A673 (cell line): ENCODE measurements around the gene KRT7. TPM values are rescaled to one million over a fixed set of nuclear protein-coding genes. Genes with fewer than 3 reads are reported as not detected.
A peak's percentile ranks its signal among the peaks of the same experiment; 100 is the strongest.

ENCODE experiments used
- BruUV-seq: library from RNA; stranded (reverse); fragments of 400-500 nt; replicated peaks from 2 replicates; lab custom pipeline; 2021; lab: Mats Ljungman, UMichigan
- CTCF ChIA-PET: fragments of 300-600 bp; sonication (Branson Sonifier 250); formaldehyde crosslinking; loops from one replicate; lab custom pipeline; 2022; ENCODE audit warnings: antibody characterized with exemption; lab: Charles Lee
- POLR2A ChIA-PET: fragments of 300-600 bp; sonication (Branson Sonifier 250); formaldehyde crosslinking; loops from one replicate; lab custom pipeline; 2022; ENCODE audit warnings: antibody characterized with exemption; ENCODE audit not compliant: low non-redundant PET; lab: Charles Lee
- DNase-seq: peaks from one replicate; pipeline ENCODE4 v3.0.0-alpha.2; 2015; ENCODE audit warnings: low spot score
- H3K27ac ChIP-seq: fragments of 200-600 bp; sonication (generic); 2 replicates; pipeline ENCODE4 v1.5.1; 2016; ENCODE audit warnings: mixed run types, low read depth, mild to moderate bottlenecking, mixed read lengths, antibody characterized with exemption, low read length; ENCODE audit not compliant: poor library complexity, severe bottlenecking
- H3K27me3 ChIP-seq: fragments of 200-600 bp; sonication (generic); replicated peaks from 2 replicates; pipeline ENCODE4 v1.6.1; 2017; ENCODE audit warnings: mixed run types, low read depth, mild to moderate bottlenecking, mixed read lengths, antibody characterized with exemption, low read length; ENCODE audit not compliant: insufficient read depth, poor library complexity
- H3K36me3 ChIP-seq: fragments of 200-600 bp; sonication (generic); 2 replicates; pipeline ENCODE4 v1.6.1; 2016; ENCODE audit warnings: mixed run types, mild to moderate bottlenecking, mixed read lengths, antibody characterized with exemption, low read length; ENCODE audit not compliant: insufficient read depth, poor library complexity, severe bottlenecking
- H3K4me1 ChIP-seq: fragments of 200-600 bp; sonication (generic); 2 replicates; pipeline ENCODE4 v1.6.1; 2017; ENCODE audit warnings: mixed run types, mild to moderate bottlenecking, mixed read lengths, antibody characterized with exemption, low read length; ENCODE audit not compliant: insufficient read depth, poor library complexity, severe bottlenecking
- H3K4me3 ChIP-seq: fragments of 200-600 bp; sonication (generic); 2 replicates; pipeline ENCODE4 v1.5.1; 2016; ENCODE audit warnings: low read depth, mixed run types, mild to moderate bottlenecking, mixed read lengths, low read length; ENCODE audit not compliant: poor library complexity, severe bottlenecking
- H3K9me3 ChIP-seq: fragments of 200-600 bp; sonication (generic); 2 replicates; pipeline ENCODE4 v1.6.1; 2016; ENCODE audit warnings: mixed run types, low read depth, mild to moderate bottlenecking, mixed read lengths, antibody characterized with exemption, low read length; ENCODE audit not compliant: poor library complexity, severe bottlenecking
- EZH2 ChIP-seq: fragments of 200-600 bp; sonication (generic); IDR thresholded peaks from 2 replicates; pipeline ENCODE4 v1.6.1; 2017; ENCODE audit warnings: borderline replicate concordance, low read depth, mild to moderate bottlenecking, mixed read lengths, antibody characterized with exemption, low read length; ENCODE audit not compliant: poor library complexity, severe bottlenecking
- intact Hi-C: fragments of 100-400 bp; cut with micrococcal nuclease; formaldehyde crosslinking; loops from one replicate; pipeline ENCODE4 v1.10.0; 2022; ENCODE audit not compliant: unreplicated experiment
- total RNA-seq: library from RNA; stranded (reverse); gene quantifications from 2 replicates; pipeline ENCODE4 v1.2.3, GENCODE V29; 2021
- TF ChIP-seq, protein P1 (sequence below): fragments of 300-800, 200-600 bp; sonication (generic); conservative IDR thresholded peaks from 2 replicates; pipeline ENCODE4 v1.5.1; 2017; ENCODE audit warnings: low read depth, mild to moderate bottlenecking, antibody characterized with exemption, low read length, moderate library complexity, mixed read lengths

Gene KRT7
- total RNA-seq, 1 experiment from 2014 or later, result 1.0 TPM

- DNase-seq, result no peak
- Histone ChIP-seq H3K4me3 (no peak overlapping the region), H3K27ac (no peak overlapping the region), H3K9me3 (no peaks in the 10 kb centered on the region), H3K4me1 (peaks cover 24% of the 10 kb centered on the region), H3K36me3 (no peaks in the 10 kb centered on the region), H3K27me3 (no peaks in the 10 kb centered on the region)
- TF ChIP-seq, protein P1, sequence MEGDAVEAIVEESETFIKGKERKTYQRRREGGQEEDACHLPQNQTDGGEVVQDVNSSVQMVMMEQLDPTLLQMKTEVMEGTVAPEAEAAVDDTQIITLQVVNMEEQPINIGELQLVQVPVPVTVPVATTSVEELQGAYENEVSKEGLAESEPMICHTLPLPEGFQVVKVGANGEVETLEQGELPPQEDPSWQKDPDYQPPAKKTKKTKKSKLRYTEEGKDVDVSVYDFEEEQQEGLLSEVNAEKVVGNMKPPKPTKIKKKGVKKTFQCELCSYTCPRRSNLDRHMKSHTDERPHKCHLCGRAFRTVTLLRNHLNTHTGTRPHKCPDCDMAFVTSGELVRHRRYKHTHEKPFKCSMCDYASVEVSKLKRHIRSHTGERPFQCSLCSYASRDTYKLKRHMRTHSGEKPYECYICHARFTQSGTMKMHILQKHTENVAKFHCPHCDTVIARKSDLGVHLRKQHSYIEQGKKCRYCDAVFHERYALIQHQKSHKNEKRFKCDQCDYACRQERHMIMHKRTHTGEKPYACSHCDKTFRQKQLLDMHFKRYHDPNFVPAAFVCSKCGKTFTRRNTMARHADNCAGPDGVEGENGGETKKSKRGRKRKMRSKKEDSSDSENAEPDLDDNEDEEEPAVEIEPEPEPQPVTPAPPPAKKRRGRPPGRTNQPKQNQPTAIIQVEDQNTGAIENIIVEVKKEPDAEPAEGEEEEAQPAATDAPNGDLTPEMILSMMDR, result no peak
- TF ChIP-seq EZH2, result no peak
- ChIA-PET POLR2A (no interaction called here), CTCF (no interaction called here)
- intact Hi-C loops, result no loop called here
- no TSS peak for BruUV-seq
Measured at GRCh38 chr12:52206304-52207040, 26.6 kb upstream of the KRT7 start.

GRCh38 chr12:52207106-52207505 is 25.9 kb upstream of the KRT7 start:
- no peak overlapping the region for H3K27ac ChIP-seq
- H3K27me3 ChIP-seq, result no peaks in the 10 kb centered on the region
- no peaks in the 10 kb centered on the region for H3K36me3 ChIP-seq
- CTCF ChIA-PET, result no interaction called here
- TF ChIP-seq, protein P1, result no peak
- no peak for TF ChIP-seq EZH2
- H3K9me3 ChIP-seq, result no peaks in the 10 kb centered on the region
- intact Hi-C loops, result no loop called here
- no peak for DNase-seq
- peaks cover 20% of the 10 kb centered on the region for H3K4me1 ChIP-seq
- POLR2A ChIA-PET, result no interaction called here
- no TSS peak for BruUV-seq
- H3K4me3 ChIP-seq, result no peak overlapping the region

DNA sequence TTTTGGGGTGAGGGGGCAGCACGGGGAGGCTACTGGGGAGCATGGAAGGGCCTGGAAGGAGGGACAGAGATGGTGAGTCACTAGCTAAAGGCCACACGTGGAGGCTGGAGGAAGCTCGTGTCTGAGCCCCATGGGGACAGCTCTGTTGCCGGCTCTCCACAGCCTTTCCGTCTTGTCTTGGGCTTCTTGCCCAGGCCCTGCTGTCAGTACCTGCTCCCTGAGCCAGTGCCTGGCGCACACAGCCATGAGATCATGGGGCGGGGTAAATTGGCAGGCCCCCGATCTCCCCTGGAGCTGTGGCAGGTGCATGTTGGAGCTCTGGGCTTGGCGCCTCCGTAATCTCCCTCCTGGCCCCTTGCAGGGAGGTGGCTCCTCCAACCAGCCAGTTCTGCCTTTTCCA is 25.1 kb upstream of the KRT7 start:
- H3K36me3 ChIP-seq, result no peaks in the 10 kb centered on the region
- no peaks in the 10 kb centered on the region for H3K9me3 ChIP-seq
- ChIA-PET CTCF (no interaction called here), POLR2A (no interaction called here)
- no peak for TF ChIP-seq EZH2
- TF ChIP-seq, protein P1, result no peak
- peaks cover 12% of the 10 kb centered on the region for H3K4me1 ChIP-seq
- peak; percentile 24 for DNase-seq
- no TSS peak for BruUV-seq
- no peaks in the 10 kb centered on the region for H3K27me3 ChIP-seq
- H3K4me3 ChIP-seq, result no peak overlapping the region
- intact Hi-C loops, result no loop called here
- no peak overlapping the region for H3K27ac ChIP-seq
